Measurements from ENCODE around the gene FTL.

FTL gene

DNA sequence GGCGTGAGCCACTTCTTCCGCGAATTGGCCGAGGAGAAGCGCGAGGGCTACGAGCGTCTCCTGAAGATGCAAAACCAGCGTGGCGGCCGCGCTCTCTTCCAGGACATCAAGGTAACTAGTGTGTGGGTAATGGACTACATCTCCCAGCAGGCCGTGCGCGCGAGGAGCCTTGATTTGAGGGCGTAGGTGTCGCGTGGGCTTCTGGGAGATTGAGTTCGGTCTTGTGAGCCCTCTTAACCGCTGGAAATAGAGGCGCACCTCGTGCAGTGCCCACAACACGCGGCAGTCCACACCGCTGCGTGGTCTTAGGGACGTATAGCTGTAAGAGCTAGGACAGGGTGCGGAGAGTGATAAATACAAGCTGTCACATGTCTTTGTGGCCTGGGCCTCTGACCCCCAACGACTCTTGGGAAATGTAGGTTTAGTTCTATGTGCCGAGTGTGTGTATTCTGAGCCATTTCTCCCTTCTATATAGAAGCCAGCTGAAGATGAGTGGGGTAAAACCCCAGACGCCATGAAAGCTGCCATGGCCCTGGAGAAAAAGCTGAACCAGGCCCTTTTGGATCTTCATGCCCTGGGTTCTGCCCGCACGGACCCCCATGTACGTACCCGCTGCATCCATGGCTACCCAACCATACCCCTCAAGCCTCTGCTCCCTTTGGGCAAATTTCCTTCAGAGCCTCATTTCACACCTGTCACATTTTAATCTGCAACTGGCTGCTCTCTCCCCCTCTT lies 864 bp downstream of the FTL start:
- DNase-seq (ENCODE audit: low read depth, low spot score), result peak; percentile 68

DNA sequence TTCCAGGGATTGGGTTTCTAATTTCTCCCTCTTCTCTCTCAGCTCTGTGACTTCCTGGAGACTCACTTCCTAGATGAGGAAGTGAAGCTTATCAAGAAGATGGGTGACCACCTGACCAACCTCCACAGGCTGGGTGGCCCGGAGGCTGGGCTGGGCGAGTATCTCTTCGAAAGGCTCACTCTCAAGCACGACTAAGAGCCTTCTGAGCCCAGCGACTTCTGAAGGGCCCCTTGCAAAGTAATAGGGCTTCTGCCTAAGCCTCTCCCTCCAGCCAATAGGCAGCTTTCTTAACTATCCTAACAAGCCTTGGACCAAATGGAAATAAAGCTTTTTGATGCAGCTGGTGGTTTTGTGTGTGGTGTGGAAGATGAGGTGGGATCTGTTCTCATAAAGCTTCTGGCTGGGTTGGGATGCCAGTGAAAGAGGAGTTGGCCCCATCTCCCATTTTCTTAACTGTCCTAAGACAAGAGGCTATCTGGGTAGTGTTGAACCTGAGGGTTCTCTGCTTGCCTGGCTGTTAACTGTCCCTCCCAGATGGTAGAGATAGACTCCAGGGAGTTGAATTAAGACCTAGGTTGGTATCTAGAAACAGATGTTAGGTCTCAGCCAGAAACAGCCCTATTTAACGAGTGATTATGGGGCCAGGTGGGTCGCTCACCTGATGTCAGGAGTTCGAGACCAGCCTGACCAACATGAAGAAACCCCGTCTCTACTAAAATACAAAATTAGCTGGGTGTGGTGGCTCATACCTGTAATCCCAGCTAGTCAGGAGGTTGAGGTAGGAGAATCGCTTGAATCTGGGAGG lies 1.6 kb downstream of the FTL start:
- no peak for DNase-seq (ENCODE audit: low read depth, low spot score)

DNA sequence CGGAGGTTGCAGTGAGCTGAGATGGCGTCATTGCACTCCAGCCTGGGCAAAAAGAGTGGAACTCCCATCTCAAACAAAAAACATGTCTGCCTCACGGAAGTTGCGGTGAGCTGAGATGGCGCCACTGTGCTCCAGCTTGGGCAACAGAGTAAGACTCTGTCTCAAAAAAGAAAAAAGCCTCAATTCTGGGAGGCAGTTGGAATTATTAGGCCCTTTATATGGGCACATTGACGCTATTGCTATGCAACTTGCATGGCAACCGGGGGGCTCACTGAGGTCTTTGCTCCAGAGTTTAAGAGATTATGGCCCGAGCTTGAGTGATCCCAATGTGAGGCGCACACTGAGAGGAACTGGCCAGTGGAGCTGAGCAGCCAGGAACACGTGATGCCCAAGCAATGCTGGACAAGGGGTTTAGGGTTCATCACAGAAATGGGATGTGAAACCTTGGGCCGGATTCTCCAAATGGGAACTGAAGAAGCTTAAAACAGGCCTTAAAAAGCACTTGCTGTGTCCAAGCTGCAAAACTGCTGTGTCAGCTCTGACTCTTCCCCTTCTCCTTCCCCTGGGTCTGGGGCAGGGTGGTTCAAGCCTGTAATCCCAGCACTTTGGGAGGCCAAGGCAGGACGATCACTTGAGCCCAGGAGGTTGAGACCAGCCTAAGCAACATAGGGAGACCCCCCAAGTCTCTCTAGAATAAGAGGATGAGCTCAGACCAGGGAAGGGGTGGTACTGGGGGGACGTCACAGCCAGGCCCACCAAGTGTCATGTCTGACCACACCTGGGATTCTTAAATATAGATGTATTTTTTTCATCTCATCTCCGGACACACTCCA lies 2.5 kb downstream of the FTL start:
- DNase-seq (ENCODE audit: low read depth, low spot score), result no peak

DNA sequence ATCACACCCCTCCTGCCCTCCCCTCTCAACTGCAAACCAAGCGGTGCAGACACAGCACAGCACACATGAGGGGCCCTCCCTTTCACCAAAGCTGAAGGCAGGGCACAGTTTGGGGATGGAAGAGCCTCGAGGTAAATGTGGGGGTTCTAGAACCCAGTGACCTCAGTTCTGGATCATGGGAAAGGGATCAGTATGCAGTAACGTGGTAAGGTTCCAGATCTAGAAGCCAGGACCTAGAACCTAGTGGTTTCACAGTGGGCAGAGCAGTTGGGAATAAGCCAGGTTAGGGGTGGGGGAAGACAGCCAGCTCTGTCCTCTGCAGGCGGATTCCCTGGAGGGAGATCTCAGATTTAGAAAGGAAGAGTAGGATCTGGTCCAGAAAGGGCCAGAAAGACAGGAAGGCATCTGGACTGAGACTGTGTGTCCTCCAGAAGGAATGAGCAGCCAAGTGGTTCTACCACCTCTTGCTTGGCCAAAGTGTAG lies 3.1 kb downstream of the FTL start:
- DNase-seq (ENCODE audit: low read depth, low spot score), result no peak

DNA sequence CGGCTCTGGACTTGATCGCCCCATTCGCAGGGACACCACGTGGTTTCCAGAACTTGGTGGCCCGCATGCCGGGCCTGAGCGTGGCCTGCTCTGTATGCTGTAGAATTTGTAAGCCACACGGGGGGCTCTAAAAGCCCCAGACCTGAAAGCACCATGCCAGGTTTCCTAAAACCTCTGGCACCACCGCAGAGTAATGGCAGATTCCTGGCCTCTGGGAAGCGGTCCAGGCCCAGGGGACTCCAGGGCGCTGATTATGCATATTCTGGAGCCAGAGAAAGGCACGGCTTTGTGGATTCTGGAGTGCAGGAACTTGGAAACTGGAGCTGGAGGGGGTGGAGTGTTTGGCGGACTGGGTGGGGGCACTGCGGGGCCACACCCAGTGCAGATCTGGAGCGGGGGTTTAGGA lies 3.7 kb downstream of the FTL start:
- no peak for DNase-seq (ENCODE audit: low read depth, low spot score)

DNA sequence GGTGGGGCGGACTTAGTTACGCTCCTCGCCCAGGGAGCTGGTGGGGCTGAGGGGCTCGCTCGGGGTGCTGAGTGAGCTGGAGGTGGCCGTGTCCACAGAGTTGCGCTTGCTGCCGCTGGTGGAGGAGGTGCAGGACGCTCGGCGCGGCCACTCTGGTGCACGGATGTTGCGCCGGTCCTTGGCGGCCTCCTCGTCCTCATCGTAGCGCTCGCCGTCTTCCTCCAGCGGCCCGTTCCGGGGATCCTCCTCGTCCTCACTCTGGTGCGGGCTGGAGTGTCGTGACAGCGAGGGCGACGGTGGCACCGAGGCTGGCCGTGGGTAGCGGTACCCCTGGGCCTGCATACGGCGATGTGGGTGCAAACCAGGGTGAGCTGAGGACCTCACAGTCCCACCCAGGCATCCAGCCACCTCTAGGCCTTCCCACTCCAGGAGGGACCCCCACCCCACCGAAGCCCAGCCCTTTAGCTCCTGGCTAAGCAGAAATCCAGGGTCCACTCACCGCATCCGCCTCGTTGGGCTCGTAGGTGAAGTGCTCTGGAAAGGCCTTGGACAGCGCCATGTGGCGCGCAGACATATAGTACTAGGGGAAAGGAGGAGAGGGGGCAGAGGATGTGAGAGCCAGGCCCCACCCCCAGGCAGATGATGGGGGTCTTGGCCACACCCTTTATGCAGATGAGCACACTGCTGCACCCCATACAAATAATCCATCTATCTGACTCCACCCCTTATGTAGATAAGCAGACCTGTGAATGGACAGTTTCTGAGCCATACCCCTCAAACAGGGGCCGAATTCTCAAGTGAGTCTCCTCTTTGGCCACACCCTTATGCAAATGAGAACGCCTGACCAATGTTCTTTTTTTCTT lies 4.4 kb downstream of the FTL start:
- DNase-seq (ENCODE audit: low read depth, low spot score), result no peak

DNA sequence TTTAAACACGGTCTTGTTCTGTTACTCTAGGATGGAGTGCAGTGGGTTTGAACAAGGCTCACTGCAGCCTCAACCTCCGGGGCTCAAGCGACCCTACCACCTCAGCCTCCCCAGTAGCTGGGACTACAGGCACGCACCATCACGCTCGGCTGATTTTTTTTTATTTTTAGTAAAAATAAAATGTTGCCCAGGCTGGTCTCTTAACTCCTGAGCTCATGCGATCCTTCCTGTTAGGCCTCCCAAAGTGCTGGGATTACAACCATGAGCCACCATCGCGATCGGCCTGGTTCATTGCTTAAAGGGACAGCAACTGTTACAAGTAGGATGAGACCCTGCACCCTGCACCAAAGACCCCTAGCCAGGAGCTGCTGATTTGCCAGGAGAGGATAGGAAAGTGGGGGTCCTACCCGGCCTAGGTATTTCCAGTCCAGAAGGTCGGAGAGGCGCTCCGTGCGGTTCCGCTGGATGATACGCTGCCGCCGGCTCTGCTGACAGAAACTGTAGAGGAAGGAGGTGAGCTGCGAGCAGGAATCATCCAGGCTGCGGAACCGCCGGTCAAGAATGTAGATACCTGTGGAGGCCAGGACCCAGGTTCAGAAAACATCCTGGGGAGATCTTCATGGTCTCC lies 5.1 kb downstream of the FTL start:
- DNase-seq (ENCODE audit: low read depth, low spot score), result no peak

DNA sequence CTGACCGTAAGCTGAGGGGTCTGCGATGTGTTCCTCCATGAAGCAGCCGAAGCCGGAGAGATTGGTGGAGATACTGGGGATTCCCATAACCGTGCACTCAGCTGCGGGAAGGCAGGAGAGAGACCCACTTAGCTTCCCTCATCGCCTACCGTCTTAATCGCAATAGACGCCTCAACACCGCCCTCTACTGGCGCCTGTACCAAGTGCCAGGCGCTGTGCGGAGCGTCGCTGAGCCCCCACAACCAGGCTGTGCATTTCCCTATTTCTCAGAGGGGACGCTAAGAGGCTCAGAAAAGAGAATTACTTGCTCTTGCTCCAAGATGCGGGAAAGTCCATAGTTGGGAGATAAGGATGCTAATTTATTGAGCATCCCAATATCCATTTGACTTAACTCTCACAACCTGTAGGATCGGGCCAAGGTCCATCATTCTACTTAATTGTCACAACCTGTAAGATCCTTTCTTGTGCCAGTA lies 5.8 kb downstream of the FTL start:
- DNase-seq (ENCODE audit: low read depth, low spot score), result no peak

DNA sequence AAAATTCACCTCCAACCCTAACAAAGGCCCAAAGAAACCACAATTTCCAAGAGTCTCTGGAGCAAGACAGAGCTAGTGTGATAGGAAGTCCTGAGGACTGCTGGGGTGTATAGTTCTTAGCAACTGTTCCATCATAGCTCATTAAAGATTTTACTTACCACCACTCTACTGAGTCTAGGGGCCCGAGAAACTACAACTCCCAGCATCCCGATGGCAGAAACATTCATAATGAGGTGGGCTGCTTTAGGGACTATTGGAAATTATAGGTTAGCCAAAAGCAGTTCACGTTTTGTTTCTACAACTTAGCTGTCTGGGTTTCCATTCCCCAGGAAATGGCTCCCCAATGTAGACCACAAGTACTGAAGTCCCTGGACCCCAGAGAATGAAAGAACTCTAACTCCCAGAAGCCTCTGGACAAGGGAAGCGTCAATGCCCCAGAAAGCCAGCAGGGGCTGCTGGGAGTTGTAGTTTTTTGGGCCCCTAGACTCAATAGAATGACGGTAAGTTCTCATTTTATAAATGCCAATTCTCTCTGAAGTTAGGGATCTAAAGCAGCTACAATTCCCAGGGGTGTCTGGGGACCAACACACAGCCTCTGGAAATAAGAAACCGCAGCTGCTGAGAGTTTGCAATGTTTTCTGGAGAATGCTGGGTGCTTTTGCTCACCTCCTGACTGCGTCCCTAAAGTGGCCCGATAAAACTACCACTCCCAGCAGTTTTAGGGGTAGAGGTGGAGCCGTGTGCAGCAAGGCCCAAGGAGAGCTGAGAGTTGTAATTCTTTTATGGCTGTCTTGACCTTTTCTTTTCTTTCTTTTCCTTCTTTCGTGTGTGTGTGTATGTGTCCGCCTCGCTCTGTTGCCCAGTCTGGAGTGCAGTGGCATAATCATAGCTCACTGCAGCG lies 11.1 kb downstream of the FTL start:
- DNase-seq (ENCODE audit: low read depth, low spot score), result no peak

DNA sequence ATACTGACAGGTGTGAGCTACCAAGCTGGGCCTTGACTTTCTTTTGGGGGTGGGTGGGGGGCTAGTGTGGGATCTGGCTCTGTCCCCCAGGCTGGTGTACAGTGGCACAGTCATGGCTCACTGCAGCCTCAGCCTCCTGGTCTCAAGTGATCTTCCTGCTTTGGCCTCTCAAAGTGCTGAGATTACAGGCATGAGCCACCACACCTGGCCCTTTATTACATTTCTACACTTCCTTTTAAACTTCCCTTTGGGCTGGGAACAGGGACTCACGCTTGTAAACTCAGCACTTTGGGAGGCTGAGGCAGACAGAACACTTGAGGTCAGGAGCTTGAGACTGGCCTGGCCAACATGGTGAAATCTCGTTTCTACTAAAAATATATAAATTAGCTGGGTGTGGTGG lies 12.0 kb downstream of the FTL start:
- no peak for DNase-seq (ENCODE audit: low read depth, low spot score)

DNA sequence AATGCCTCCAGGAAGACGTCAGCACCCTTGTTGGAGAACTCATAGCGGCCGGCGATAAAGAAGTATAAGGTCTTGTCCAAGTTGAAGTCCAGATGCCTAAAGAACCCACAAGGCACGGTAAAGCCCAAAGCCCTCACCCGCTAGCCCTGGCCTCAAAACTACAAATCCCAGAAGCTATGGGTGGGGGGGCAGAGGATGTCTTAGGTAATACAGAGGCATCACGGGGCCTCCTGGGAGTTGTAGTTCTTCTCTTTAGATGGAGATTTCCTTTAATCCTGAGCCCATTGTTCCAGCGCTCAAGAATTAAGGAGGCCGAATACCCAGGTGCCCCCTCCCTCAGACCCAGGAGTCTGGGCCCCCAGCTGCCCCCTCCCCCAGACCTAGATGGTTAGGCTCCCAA lies 17.2 kb downstream of the FTL start:
- no peak for DNase-seq (ENCODE audit: low read depth, low spot score)

DNA sequence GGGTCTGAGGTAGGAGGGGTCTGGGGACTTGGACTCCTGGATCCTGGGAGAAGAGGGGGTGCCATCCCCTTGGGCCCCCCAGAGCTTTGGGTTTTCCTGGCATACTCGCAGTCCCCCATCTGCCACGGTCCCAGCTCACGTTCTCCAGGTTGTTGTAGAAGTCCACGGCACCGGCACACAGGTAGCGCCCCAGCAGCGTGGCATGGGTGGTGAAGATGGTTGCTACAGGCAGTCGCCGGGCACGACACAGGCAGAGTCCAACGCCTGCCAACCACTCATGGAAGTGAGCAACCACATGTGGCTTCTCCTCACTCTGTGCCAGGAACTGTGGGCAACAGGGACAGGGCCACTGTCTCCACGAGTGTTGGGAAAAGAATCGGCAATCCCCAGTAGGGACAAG lies 20.6 kb downstream of the FTL start:
- DNase-seq (ENCODE audit: low read depth, low spot score), result no peak

DNA sequence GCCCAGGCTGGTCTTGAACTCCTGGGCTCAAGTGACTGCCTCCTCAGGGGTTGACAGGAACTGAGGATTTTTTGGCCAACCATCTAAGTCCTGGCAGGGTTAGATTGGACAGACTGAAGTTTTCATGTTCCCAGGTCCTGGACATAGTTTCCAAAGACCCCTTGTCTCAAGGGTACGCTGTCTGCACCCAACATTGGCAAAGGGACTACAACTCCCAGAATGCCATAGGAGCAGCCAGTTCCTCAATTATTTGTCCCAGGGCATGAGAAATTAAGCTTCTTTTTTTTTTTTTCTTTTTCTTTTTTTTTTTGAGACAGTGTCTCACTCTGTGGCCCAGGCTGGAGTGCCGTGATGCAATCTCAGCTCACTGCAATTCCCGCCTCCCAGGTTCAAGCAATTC lies 21.1 kb downstream of the FTL start:
- no peak for DNase-seq (ENCODE audit: low read depth, low spot score)

DNA sequence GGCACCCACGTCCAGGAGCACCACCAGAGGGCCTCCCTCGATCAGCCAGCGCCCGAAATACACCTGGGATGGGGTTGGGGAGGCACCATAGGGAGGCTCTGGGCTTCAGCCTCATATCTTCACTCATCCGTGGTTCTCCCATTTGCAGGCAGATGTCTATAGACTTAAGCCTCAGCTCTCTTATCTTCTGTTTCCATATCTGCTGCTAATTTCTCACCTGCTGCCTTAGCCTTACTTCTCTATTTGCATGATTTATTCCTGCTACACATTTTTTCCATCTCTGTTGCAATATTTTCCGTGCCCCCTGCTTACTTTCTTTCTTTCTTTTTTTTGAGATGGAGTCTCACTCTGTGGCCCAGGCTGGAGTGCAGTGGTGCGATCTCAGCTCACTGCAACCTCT lies 22.2 kb downstream of the FTL start:
- DNase-seq (ENCODE audit: low read depth, low spot score), result no peak

DNA sequence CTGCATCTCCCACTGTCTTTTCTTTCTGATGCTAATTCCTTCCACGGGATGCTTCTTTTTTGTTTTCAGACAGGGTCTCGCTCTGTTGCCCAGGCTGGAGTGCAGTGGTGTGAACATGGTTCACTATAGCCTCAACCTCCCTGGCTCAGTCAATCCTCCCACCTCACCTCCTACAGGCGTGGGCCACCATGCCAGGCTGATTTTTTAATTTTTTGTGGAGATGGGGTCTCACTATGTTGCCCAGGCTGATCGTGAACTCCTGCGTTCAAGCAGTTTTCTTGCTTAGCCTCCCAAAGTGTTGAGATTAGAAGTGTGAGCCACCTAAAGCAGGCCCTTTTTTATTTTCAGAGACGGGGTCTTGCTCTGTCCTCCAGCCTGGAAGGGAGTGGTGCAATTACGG lies 23.2 kb downstream of the FTL start:
- no peak for DNase-seq (ENCODE audit: low read depth, low spot score)

DNA sequence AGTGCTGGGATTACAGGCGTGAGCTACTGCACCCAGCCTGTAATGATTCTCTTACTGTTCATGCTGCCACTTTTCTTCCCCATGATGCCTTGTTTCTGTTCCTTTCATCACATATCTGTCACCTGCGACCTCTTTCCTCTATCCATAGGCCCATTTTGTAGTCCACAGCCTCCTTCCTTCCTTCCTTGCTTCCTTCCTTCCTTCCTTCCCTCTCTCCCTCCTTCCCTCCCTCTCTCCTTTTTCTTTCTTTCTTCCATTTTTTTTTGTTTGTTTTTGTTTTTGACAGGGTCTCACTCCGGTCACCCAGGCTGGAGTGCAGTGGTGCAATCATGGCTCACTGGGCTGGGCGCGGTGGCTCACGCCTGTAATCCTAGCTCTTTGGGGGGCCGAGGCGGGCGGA lies 23.8 kb downstream of the FTL start:
- DNase-seq (ENCODE audit: low read depth, low spot score), result no peak

DNA sequence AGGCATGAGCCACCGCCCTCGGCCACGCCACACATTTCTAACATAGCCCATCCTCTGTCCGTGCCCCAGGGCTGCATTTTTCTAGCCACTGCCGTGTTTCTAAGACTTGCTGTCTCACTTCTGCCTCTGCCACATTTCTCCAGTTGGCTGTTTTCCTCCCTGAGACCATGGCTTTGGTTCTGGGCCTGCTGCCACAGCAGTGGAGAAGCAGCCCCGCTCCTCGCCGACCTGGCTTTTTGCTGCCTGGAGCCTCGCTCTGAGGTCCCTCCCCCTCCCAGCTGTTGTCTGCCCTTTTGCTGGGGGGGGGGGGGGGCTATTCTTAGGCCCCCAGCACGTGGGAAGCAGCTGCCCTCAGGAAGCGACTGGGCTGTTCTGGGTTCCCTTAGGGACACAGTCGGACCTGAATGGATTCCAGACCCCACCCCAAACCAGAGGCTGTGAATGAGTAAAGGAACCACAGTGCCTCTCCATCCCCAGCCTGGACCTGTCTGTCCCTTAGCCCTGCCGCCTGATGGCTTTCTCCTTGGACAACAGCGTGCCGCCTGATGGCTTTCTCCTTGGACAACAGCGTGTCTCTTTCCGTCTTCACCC lies 24.7 kb downstream of the FTL start:
- DNase-seq (ENCODE audit: low read depth, low spot score), result no peak

DNA sequence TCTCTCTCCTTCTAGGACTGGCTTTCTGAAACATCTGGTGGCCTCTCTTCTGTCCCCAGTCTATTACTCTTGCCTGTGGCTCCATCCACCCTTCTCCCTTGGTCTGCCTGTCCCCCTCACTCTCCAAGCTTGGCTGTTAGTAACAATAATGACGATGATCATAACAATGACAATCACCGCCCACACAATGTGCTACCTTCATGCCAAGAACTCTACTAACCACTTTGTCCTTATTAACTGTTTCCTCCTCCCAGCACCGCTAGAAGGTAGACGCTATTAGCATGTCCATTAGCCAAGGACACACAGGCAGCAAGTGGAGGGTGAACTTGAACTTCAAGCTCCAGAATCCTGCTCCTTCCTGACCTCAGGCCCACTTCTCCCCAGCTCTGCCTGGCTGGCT lies 25.3 kb downstream of the FTL start:
- no peak for DNase-seq (ENCODE audit: low read depth, low spot score)

DNA sequence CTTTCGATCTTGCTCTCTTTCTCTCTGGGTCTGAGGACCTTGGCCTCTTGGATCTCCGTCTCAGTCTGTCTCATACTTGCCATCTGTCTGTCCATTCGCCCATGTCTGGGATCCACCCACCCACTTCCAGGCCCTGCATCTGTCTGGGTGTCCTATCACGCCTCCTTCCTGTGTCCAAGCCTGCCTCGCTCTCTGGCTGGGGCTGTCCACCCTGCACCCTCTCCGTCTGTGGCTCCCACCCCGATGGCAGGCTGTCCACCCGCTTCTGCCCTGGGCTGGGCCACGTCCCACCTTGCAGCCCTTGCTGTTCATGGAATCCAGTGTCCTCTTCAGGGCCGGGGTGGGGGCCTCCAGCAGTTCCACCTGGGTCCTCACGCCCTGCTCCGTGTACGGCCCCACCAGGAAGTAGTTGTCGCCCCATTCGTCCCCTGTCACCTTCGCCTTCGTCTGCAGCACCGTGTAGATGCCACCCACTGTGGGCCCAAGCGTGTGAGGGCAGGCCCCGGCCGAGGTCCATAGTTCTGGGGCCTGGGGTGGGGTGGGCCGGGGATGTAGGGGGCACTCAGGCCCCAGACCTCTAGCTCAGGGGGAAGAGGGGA lies 26.0 kb downstream of the FTL start:
- no peak for DNase-seq (ENCODE audit: low read depth, low spot score)
